ENCODE results near the gene MSANTD3. TPM values are rescaled to one million over a fixed set of nuclear protein-coding genes. Genes with fewer than 3 reads are reported as not detected.
"Not testable (repeated sequence)": the region's sequence is repeated elsewhere in the genome, so short reads cannot be mapped to it uniquely, and the experiment has no call there.

MSANTD3 gene
- total and polyA plus RNA-seq, 2 experiments from 2014 or later, result 19.7 to 34.5 TPM

DNA sequence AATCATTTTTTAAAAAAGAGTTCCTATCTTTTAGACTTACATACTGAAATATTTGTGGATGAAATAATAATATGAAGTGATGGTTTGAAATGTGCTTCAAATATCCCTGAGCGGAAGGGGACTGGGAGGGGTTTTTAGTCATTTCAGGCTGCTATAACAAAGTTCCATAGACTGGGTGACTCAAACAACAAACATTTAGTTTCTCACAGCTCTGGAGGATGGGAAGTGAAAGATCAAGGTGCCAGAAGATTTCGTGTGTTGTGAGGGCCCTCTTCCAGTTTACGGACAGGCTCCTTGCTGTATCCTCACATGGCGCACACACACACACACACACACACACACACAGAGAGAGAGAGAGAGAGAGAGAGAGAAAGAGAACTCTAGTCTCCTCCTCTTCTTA, 47.1 kb upstream of the MSANTD3 start (continued):
- TF ChIP-seq, protein P1, sequence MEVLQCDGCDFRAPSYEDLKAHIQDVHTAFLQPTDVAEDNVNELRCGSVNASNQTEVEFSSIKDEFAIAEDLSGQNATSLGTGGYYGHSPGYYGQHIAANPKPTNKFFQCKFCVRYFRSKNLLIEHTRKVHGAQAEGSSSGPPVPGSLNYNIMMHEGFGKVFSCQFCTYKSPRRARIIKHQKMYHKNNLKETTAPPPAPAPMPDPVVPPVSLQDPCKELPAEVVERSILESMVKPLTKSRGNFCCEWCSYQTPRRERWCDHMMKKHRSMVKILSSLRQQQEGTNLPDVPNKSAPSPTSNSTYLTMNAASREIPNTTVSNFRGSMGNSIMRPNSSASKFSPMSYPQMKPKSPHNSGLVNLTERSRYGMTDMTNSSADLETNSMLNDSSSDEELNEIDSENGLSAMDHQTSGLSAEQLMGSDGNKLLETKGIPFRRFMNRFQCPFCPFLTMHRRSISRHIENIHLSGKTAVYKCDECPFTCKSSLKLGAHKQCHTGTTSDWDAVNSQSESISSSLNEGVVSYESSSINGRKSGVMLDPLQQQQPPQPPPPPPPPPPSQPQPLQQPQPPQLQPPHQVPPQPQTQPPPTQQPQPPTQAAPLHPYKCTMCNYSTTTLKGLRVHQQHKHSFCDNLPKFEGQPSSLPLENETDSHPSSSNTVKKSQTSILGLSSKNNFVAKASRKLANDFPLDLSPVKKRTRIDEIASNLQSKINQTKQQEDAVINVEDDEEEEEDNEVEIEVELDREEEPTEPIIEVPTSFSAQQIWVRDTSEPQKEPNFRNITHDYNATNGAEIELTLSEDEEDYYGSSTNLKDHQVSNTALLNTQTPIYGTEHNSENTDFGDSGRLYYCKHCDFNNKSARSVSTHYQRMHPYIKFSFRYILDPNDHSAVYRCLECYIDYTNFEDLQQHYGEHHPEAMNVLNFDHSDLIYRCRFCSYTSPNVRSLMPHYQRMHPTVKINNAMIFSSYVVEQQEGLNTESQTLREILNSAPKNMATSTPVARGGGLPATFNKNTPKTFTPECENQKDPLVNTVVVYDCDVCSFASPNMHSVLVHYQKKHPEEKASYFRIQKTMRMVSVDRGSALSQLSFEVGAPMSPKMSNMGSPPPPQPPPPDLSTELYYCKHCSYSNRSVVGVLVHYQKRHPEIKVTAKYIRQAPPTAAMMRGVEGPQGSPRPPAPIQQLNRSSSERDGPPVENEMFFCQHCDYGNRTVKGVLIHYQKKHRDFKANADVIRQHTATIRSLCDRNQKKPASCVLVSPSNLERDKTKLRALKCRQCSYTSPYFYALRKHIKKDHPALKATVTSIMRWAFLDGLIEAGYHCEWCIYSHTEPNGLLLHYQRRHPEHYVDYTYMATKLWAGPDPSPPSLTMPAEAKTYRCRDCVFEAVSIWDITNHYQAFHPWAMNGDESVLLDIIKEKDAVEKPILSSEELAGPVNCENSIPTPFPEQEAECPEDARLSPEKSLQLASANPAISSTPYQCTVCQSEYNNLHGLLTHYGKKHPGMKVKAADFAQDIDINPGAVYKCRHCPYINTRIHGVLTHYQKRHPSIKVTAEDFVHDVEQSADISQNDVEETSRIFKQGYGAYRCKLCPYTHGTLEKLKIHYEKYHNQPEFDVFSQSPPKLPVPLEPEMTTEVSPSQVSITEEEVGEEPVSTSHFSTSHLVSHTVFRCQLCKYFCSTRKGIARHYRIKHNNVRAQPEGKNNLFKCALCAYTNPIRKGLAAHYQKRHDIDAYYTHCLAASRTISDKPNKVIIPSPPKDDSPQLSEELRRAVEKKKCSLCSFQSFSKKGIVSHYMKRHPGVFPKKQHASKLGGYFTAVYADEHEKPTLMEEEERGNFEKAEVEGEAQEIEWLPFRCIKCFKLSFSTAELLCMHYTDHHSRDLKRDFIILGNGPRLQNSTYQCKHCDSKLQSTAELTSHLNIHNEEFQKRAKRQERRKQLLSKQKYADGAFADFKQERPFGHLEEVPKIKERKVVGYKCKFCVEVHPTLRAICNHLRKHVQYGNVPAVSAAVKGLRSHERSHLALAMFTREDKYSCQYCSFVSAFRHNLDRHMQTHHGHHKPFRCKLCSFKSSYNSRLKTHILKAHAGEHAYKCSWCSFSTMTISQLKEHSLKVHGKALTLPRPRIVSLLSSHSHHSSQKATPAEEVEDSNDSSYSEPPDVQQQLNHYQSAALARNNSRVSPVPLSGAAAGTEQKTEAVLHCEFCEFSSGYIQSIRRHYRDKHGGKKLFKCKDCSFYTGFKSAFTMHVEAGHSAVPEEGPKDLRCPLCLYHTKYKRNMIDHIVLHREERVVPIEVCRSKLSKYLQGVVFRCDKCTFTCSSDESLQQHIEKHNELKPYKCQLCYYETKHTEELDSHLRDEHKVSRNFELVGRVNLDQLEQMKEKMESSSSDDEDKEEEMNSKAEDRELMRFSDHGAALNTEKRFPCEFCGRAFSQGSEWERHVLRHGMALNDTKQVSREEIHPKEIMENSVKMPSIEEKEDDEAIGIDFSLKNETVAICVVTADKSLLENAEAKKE (CRISPR knock-in tag; IDR thresholded peaks at IDR 0.05), result no peak
- no peak for TF ChIP-seq STAT1 (IDR thresholded peaks at IDR 0.05; ENCODE audit: unreplicated experiment)
- TF ChIP-seq, protein P2, sequence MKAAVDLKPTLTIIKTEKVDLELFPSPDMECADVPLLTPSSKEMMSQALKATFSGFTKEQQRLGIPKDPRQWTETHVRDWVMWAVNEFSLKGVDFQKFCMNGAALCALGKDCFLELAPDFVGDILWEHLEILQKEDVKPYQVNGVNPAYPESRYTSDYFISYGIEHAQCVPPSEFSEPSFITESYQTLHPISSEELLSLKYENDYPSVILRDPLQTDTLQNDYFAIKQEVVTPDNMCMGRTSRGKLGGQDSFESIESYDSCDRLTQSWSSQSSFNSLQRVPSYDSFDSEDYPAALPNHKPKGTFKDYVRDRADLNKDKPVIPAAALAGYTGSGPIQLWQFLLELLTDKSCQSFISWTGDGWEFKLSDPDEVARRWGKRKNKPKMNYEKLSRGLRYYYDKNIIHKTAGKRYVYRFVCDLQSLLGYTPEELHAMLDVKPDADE (IDR thresholded peaks at IDR 0.05), result no peak
- no peak for TF ChIP-seq ZNF331 (CRISPR knock-in tag; IDR thresholded peaks at IDR 0.05; ENCODE audit: low read depth)
- TF ChIP-seq ZNF114 (CRISPR knock-in tag; IDR thresholded peaks at IDR 0.05), result no peak

DNA sequence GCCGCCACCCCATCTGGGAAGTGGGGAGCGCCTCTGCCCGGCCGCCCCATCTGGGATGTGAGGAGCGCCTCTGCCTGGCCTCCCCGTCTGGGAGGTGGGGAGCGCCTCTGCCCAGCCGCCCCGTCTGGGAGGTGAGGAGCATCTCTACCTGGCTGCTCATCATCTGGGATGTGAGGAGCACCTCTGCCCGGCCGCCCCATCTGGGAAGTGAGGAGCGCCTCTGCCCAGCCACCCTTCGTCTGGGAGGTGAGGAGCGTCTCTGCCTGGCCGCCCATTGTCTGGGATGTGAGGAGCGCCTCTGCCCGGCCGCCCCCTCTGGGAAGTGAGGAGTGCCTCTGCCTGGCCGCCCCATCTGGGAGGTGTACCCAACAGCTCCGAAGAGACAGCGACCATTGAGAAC, 34.0 kb upstream of the MSANTD3 start:
- H3K4me1 ChIP-seq (ENCODE audit: insufficient read depth), result peaks cover 16% of the 10 kb centered on the region; the same call in 1 of the 2 replicates
- H3K4me1 Mint-ChIP-seq, result peaks cover 16% of the 10 kb centered on the region
- not testable (repeated sequence) for DNase-seq (ENCODE audit: low spot score); H3K27ac Mint-ChIP-seq; H3K36me3 ChIP-seq (ENCODE audit: insufficient read depth); H3K27me3 Mint-ChIP-seq (ENCODE audit: insufficient read depth, low read depth, poor library complexity); H3F3A ChIP-seq (replicated peaks; ENCODE audit: low read depth); H3K27ac ChIP-seq (ENCODE audit: low read depth); H3K4me2 ChIP-seq; ATAC-seq; H2AFZ ChIP-seq; H3K79me2 ChIP-seq (replicated peaks; ENCODE audit: insufficient read depth); H3K4me3 Mint-ChIP-seq; H3K4me3 ChIP-seq; H4K20me1 ChIP-seq (replicated peaks; ENCODE audit: insufficient read depth); H3K9me2 ChIP-seq (ENCODE audit: insufficient read depth); H3K27me3 ChIP-seq (ENCODE audit: insufficient read depth)
- H3K36me3 Mint-ChIP-seq (ENCODE audit: low read depth), result peaks cover 34% of the 10 kb centered on the region
- H3K9me3 Mint-ChIP-seq, result peaks cover 28% of the 10 kb centered on the region

Measured in GM23338 (cell line).